KG1 (cell line): ENCODE results near the gene KDM7A.
"Not testable (repeated sequence)": the region's sequence is repeated elsewhere in the genome, so short reads cannot be mapped to it uniquely, and the experiment has no call there.

ENCODE experiments used
- DNase-seq: peaks from one replicate; lab custom pipeline; 2025; lab: John Stamatoyannopoulos, UW

Gene KDM7A

GRCh38 chr7:140160308-140160707 is 16.5 kb downstream of the KDM7A start:
- no peak for DNase-seq

GRCh38 chr7:140159497-140159896 is 17.3 kb downstream of the KDM7A start:
- DNase-seq: no peak

GRCh38 chr7:140156460-140157080 is 20.2 kb downstream of the KDM7A start:
- no peak for DNase-seq

- DNase-seq: no peak
Measured at GRCh38 chr7:140155428-140155827, 21.4 kb downstream of the KDM7A start.

- no peak for DNase-seq
Measured at GRCh38 chr7:140153666-140154161, 23.1 kb downstream of the KDM7A start.

- DNase-seq: no peak
Measured at GRCh38 chr7:140146574-140146973, 30.2 kb downstream of the KDM7A start.

GRCh38 chr7:140145709-140146108 is 31.1 kb downstream of the KDM7A start:
- no peak for DNase-seq

GRCh38 chr7:140144821-140145220 is 32.0 kb downstream of the KDM7A start:
- DNase-seq: no peak

GRCh38 chr7:140143997-140144396 is 32.8 kb downstream of the KDM7A start:
- DNase-seq: no peak

GRCh38 chr7:140142031-140142430 is 34.8 kb downstream of the KDM7A start:
- no peak for DNase-seq

GRCh38 chr7:140141256-140141655 is 35.5 kb downstream of the KDM7A start:
- no peak for DNase-seq

GRCh38 chr7:140137078-140137477 is 39.7 kb downstream of the KDM7A start:
- no peak for DNase-seq

GRCh38 chr7:140136073-140136472 is 40.7 kb downstream of the KDM7A start:
- DNase-seq: no peak

GRCh38 chr7:140134039-140134438 is 42.7 kb downstream of the KDM7A start:
- no peak for DNase-seq

- DNase-seq: no peak
Measured at GRCh38 chr7:140127360-140128127, 49.2 kb downstream of the KDM7A start.

GRCh38 chr7:140126435-140127034 is 50.2 kb downstream of the KDM7A start:
- DNase-seq: no peak

- DNase-seq: no peak
Measured at GRCh38 chr7:140122965-140123364, 53.8 kb downstream of the KDM7A start.

- no peak for DNase-seq
Measured at GRCh38 chr7:140121326-140121725, 55.5 kb downstream of the KDM7A start.

- not testable (repeated sequence) for DNase-seq
Measured at GRCh38 chr7:140114817-140115216, 62.0 kb downstream of the KDM7A start.

GRCh38 chr7:140108777-140109176 is 68.0 kb downstream of the KDM7A start:
- not testable (repeated sequence) for DNase-seq

- DNase-seq: no peak
Measured at GRCh38 chr7:140096459-140096858, 80.3 kb downstream of the KDM7A start.

- DNase-seq: no peak
Measured at GRCh38 chr7:140093375-140093774, 83.4 kb downstream of the KDM7A start.

GRCh38 chr7:140085447-140085846 is 91.3 kb downstream of the KDM7A start:
- DNase-seq: no peak
